HUES6 (cell line): Measurements from ENCODE around the gene STIL.

ENCODE experiments used
- H3K27ac ChIP-seq: 2 replicates; pipeline ENCODE4 v1.7.0; 2013; ENCODE audit warnings: low read depth, mild to moderate bottlenecking, low read length, inconsistent platforms
- H3K27me3 ChIP-seq: 2 replicates; pipeline ENCODE4 v1.6.1; 2013; ENCODE audit warnings: low read length; ENCODE audit not compliant: control insufficient read depth, insufficient read depth
- H3K36me3 ChIP-seq: 2 replicates; pipeline ENCODE4 v1.6.1; 2013; ENCODE audit warnings: low read length; ENCODE audit not compliant: control insufficient read depth, insufficient read depth
- H3K4me1 ChIP-seq: 2 replicates; pipeline ENCODE4 v1.6.1; 2013; ENCODE audit warnings: low read length; ENCODE audit not compliant: control insufficient read depth, insufficient read depth
- H3K4me3 ChIP-seq: 2 replicates; pipeline ENCODE4 v1.5.1; 2013; ENCODE audit warnings: low read depth, low read length
- H3K9ac ChIP-seq: one replicate; pipeline ENCODE4 v1.6.1; 2013; ENCODE audit warnings: mild to moderate bottlenecking, low read length
- H3K9me3 ChIP-seq: 2 replicates; pipeline ENCODE4 v1.6.1; 2013; ENCODE audit warnings: low read depth, low read length; ENCODE audit not compliant: control insufficient read depth, insufficient read depth

STIL gene

GRCh38 chr1:47262787-47263413, 51.0 kb downstream of the STIL start:
- Histone ChIP-seq H3K9ac (no peak overlapping the region), H3K36me3 (peaks cover 76% of the 10 kb centered on the region), H3K27ac (no peak overlapping the region), H3K4me1 (no peaks in the 10 kb centered on the region), H3K9me3 (no peaks in the 10 kb centered on the region), H3K4me3 (no peak overlapping the region), H3K27me3 (no peaks in the 10 kb centered on the region)

GRCh38 chr1:47257224-47257623, 56.7 kb downstream of the STIL start:
- Histone ChIP-seq H3K4me1 (no peaks in the 10 kb centered on the region), H3K9me3 (no peaks in the 10 kb centered on the region), H3K9ac (no peak overlapping the region), H3K27ac (no peak overlapping the region), H3K4me3 (no peak overlapping the region), H3K27me3 (no peaks in the 10 kb centered on the region), H3K36me3 (peaks cover 70% of the 10 kb centered on the region)

- Histone ChIP-seq H3K27ac (no peak overlapping the region), H3K9me3 (no peaks in the 10 kb centered on the region), H3K9ac (no peak overlapping the region), H3K27me3 (no peaks in the 10 kb centered on the region), H3K4me1 (no peaks in the 10 kb centered on the region), H3K36me3 (peaks cover 55% of the 10 kb centered on the region), H3K4me3 (no peak overlapping the region)
Measured at GRCh38 chr1:47252795-47253194, 61.2 kb downstream of the STIL start.

- Histone ChIP-seq H3K4me3 (no peak overlapping the region), H3K9ac (no peak overlapping the region), H3K27me3 (no peaks in the 10 kb centered on the region), H3K36me3 (peaks cover 51% of the 10 kb centered on the region), H3K27ac (no peak overlapping the region), H3K9me3 (no peaks in the 10 kb centered on the region), H3K4me1 (no peaks in the 10 kb centered on the region)
Measured at GRCh38 chr1:47252369-47252768, 61.6 kb downstream of the STIL start.

GRCh38 chr1:47249755-47250154, 64.2 kb downstream of the STIL start:
- Histone ChIP-seq H3K4me3 (no peak overlapping the region), H3K27ac (no peak overlapping the region), H3K4me1 (no peaks in the 10 kb centered on the region), H3K9ac (no peak overlapping the region), H3K36me3 (peaks cover 32% of the 10 kb centered on the region), H3K9me3 (no peaks in the 10 kb centered on the region), H3K27me3 (peaks cover 5% of the 10 kb centered on the region; the same call in 1 of the 2 replicates)

GRCh38 chr1:47244339-47244862, 69.5 kb downstream of the STIL start:
- H3K4me3 ChIP-seq = no peak overlapping the region
- no peak overlapping the region for H3K27ac ChIP-seq
- H3K36me3 ChIP-seq = 0 out of 2 replicates have a peak, but pooled peaks cover under 1% of the 10 kb centered on the region
- peaks cover 4% of the 10 kb centered on the region; the same call in 1 of the 2 replicates for H3K4me1 ChIP-seq
- no peaks in the 10 kb centered on the region for H3K9me3 ChIP-seq
- H3K9ac ChIP-seq = no peak overlapping the region
- peaks cover 36% of the 10 kb centered on the region for H3K27me3 ChIP-seq

- Histone ChIP-seq H3K27ac (no peak overlapping the region), H3K9ac (no peak overlapping the region), H3K36me3 (no peaks in the 10 kb centered on the region), H3K9me3 (no peaks in the 10 kb centered on the region), H3K4me3 (no peak overlapping the region), H3K27me3 (peaks cover 41% of the 10 kb centered on the region), H3K4me1 (peaks cover 4% of the 10 kb centered on the region; the same call in 1 of the 2 replicates)
Measured at GRCh38 chr1:47243910-47244309, 70.0 kb downstream of the STIL start.

- Histone ChIP-seq H3K4me1 (peaks cover 4% of the 10 kb centered on the region; the same call in 1 of the 2 replicates), H3K27ac (no peak overlapping the region), H3K27me3 (peaks cover 57% of the 10 kb centered on the region), H3K9ac (no peak overlapping the region), H3K36me3 (no peaks in the 10 kb centered on the region), H3K4me3 (no peak overlapping the region), H3K9me3 (no peaks in the 10 kb centered on the region)
Measured at GRCh38 chr1:47241114-47242113, 72.5 kb downstream of the STIL start.

GRCh38 chr1:47238935-47239592, 74.9 kb downstream of the STIL start:
- Histone ChIP-seq H3K9me3 (no peaks in the 10 kb centered on the region), H3K9ac (no peak overlapping the region), H3K27me3 (peaks cover 73% of the 10 kb centered on the region), H3K4me3 (no peak overlapping the region), H3K27ac (no peak overlapping the region), H3K4me1 (peaks cover 14% of the 10 kb centered on the region; the same call in 1 of the 2 replicates), H3K36me3 (no peaks in the 10 kb centered on the region)

GRCh38 chr1:47235806-47236205, 78.1 kb downstream of the STIL start:
- no peak overlapping the region for H3K27ac ChIP-seq
- H3K9me3 ChIP-seq = no peaks in the 10 kb centered on the region
- H3K4me1 ChIP-seq = peaks cover 17% of the 10 kb centered on the region
- H3K36me3 ChIP-seq = no peaks in the 10 kb centered on the region
- no peak overlapping the region for H3K4me3 ChIP-seq
- no peak overlapping the region for H3K9ac ChIP-seq
- H3K27me3 ChIP-seq = peaks cover 80% of the 10 kb centered on the region
